GM19240 (cell line): Measurements from ENCODE around the gene AQP3.
A peak's percentile ranks its signal among the peaks of the same experiment; 100 is the strongest.
"Not testable (repeated sequence)": the region's sequence is repeated elsewhere in the genome, so short reads cannot be mapped to it uniquely, and the experiment has no call there.

Experiments used
- DNase-seq: peaks from one replicate; pipeline ENCODE4 v3.0.0; 2011; ENCODE audit warnings: low spot score; ENCODE audit not compliant: insufficient read length

Gene AQP3

DNA sequence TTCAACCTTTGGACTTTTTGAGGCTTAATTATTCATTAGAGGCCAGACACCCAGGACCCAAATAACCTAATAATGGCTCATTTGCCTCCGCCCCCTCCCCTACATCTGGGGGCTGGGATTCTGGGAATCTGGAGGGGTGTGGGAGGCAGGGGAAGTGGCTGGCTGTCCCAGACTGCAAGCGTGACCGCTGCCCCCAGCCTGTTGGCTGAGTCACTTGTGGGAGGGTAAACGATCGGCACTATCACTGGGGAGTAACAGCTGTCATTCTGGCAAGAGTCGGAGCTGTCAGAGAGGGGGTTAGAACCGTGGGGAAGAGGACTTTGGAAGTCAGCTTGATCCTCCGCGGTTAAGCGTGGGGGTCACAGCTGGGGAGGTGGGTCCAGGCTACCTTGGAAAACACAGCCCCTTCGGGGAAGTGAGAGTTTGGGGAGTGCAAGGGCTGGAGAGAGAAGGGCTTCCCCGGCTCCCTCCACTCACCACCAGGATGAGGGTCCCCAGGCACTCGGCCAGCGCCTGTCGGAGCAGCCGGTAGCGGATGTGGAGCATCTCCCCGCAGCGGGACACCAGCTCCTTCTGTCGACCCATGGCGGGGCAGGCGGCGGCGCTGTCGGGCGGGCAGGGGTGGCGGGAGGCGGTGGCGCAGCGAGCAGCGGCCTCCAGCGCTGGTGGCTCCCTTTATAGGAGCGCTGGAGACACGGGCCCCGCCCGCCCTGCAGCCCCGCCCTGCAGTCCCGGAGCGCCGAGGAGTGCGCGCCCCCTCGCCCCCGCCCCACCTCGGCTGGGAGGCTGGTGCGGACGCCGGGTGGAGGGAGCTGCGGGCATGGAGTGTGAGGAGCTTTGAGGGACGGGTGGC, at the start of gene AQP3:
AQP3 (minus strand) TSS at position 648 of the 853 bp plus-strand sequence; CDS start at position 585, 63 bp downstream.
- DNase-seq = peak; percentile 53

DNA sequence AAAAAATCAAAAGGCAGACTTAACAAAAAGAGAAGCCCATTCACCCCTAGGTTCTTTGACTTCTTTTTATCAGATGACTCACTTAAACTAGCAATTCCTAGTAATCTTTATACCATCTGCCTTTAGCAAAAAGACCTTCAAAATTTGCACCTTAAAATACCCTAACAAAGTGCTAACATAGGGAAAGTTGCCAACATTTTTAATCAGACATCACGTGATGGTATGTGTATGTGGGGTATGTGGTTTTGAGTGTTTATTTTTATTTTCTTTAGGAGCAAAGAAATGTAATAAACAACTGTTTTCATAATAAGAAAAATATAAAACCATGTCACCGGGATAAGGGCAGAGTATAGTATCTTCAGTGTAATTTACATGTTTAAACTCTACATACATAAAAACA, 46.4 kb upstream of the AQP3 start:
- not testable (repeated sequence) for DNase-seq

DNA sequence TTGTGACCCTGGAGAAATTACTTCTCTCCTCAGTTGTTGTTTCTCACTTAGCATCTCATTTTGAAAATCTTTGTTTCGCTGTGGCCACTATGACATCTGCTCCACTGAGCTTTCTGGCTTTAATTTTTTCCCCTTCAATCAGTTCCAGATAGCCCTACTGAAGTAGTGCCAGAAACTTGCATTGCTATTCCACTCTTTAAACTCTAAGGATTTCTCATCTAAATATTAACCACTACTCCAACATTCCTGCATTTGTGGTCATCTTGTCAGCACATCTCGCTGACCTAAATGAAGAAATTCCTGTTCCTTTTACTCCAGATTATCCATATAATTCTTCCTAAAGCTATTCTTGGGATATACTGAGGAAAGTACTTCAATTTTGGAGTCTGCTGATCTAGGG, 41.7 kb upstream of the AQP3 start:
- DNase-seq = no peak

DNA sequence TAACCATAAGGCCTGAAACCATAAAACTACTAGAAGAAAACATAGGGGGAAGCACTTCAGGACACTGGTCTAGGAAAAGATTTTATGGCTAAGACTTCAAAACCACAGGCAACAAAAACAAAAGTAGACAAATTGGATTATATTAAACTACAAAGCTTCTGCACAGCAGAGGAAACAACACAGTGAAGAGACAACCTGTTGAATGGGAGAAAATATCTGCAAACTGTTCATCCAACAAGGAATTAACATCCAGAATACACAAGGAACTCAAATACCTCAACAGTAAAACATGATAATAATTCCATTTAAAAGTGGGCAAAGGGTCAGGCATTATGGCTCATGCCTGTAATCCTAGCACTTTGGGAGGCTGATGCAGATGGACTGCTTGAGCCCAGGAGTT, 37.9 kb upstream of the AQP3 start:
- not testable (repeated sequence) for DNase-seq

DNA sequence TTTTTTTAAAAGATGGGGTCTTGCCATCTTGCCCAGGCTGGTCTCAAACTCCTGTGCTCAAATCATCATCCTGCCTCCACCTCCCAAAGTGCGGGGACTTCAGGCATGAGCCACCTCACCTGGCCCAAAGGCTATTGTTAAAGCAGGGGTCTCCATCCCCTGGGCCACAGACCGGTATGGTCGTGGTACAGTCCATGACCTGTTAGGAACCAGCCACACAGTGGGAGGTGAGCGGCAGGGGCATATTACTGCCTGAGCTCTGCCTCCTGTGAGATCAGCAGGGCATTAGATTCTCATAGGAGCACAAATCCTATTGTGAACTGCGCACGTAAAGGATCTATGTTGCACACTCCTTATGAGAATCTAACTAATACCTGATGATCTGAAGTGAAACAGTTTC, 33.6 kb upstream of the AQP3 start:
- no peak for DNase-seq

DNA sequence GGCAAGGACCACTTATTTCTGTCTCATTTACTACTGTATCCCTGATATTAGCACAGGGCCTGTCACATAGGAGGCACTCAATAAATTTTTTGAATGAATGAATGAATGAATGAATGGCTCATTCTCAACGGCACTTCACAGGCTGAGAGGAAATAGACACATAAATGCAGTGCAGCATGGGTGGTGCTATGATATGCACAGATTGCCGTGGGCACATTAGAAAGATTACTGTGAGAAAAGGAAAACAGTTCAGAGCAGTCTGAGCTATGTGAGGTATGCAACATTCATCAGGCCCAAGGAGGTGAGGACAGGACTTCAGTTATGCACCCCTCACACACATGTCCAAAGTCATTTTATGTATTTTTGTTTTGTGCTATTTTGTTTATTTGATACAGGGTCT, 32.7 kb upstream of the AQP3 start:
- no peak for DNase-seq

DNA sequence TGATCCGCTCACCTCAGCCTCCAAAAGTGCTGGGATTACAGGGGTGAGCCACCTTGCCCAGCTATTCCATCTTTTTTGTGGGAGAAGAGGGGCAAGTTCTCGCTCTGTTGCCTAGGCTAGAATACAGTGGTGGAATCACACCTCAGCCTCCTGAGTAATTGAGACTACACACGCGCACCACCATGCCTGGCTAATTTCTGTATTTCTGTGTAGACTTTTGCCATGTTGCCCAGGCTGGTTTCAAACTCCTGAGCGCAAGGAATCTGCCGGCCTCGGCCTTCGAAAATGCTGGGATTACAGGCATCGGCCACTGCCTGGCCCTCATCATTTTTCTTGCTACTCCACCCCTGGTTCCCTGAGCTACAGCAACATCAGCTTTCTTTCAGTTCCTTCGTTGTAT, 29.1 kb upstream of the AQP3 start:
- no peak for DNase-seq

DNA sequence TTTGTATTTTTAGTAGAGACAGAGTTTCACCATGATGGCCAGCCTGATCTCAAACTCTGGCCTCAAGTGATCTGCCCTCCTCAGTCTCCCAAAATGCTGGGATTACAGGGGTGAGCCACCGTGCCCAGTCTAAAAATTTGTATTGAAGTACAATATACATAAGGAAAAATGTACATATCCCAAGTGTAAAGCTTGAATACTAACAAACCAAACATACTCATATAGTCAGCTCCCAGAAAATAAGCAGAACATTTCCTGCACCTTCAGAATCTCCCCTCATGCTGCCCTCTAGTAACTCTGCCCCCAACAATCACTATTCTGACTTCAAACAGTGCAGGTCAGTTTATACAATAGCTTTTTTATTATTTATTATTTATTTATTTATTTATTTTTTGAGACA, 28.0 kb upstream of the AQP3 start:
- no peak for DNase-seq

DNA sequence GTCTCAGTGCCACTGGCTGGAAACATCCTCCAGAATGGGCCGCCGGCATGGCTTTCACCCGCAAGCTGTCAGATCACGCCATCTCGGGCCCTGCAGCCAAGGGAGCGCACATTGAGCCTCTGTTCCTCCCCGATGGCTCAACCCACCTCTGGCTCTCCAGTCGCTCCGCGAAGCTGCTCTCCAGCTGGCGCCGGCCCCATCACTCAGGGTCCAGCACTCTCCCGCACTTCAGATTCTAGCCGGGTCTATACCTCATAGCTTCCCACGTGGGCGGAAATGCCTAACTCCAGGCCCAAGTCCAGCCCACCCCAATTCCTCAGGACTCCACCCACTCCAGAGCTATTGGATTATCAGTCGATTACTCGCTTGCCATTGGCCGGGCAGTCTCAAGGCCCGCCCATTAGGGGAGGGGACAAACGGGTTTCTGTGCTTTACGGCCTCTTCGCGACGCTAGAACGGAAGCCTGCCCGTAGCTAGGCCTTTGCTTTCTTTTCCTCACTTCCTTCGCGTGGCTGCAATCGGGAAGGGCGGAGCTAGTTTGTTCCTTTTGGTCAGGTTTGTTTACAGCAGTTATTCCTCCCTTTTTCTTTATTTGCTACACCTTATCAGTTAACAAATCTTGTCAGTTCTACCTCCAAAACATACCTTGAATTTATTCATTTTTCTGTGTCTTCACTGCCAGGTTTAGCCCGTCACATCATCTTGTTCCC, 26.4 kb upstream of the AQP3 start, which contains the start of gene NOL6:
NOL6 (minus strand) TSS at position 282 of the 710 bp plus-strand sequence; CDS start at position 200, 82 bp downstream.
- DNase-seq = peak; percentile 98

DNA sequence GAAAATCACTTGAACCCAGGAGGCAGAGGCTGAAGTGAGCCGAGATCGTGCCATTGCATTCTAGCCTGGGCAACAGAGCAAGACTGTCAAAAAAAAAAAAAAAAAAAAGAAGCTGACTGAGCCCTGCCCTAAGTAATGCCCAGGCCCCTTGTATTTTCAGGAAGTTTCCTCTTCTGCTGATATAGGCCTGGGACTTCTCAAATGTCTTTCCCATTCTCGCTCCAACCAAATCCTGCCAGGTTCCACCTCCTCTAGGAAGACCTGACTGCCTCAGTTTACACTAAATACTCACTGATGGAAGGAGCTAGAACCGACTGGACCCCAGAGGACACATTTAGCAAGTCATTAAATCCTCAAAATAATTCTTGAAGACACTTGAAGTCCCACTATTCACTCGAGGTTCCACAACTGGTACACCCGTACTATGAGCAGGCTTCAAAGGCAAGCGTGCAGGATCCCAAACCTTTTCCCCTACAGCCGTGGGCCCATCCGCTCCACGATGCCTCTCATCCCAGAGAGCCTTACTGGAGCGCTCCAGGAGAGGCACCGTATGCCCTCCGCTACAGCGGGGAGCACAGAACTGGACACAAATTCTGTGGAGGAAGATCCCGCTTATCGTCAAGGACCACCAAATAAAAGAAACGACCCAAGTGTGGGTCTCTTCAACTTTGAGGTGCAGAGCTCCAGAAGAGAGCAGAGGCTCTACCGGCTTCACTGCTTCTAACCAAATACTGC, 25.7 kb upstream of the AQP3 start:
- DNase-seq = no peak

DNA sequence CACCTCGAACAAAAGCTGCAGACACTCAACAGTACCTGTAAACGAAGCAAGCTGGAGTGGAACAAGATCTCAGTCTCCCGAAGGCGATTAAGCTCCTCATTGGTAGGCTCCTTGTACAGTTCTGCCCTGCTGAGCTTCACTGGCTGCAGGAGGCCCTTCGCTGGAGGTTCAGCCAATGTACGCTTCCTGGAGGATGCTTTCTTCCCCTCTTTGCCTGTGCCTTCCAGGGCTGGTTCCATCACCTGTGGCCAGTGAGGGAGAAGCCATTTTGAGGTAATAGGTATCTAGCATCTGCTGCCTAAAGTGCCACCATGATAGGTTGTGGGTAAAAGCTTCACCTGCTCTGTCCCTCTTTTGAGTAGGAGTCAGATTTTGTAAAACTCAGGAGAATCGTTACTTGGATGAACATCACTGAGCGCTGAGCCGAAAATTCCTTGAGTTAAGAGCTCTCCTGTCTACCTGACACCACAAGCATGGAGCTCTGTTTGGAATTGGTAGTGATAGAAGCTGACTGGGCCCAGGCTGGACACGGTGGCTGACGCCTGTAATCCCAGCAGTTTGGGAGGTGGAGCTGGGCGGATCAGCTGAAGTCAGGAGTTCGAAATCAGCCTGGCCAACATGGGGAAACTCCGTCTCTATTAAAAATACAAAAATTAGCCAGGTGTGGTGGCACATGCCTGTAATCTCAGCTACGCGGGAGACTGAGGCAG, 24.9 kb upstream of the AQP3 start:
- no peak for DNase-seq

DNA sequence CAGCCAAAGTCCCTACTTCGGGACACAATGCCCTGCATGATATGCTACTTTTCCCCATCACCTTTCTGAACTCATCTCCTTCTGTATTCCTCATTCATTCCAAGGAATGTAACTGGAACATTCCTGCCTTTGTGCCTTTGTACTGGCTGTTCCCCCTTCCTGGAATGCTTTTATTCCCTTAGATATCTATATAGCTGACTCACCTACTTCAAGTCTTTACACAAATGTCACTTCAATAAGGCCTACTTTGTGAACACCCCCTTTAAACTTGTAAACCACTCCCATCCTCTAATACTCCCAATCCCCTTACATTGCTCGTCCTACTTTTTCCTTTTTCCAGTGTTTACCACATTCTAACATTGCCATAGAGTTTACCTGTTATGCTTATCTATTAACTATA, 24.0 kb upstream of the AQP3 start:
- no peak for DNase-seq

DNA sequence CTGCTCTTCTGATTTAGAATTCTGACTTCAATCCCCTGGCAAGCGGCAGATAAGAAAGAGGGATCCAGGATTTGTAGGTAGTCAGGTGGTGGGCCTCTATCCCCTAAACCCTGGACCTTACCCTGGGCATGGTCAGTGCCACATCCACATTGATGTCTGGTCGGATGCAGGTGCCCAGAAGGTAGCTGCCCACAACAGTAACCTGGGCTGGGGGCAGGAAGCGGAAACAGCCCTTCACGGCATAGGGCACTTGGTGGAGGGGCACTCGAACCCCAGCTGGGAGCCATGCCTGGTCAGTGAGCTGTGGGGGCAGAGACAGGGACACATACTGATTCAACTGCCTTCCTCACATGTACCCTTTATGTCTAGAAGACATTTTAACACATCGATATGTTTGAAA, 22.5 kb upstream of the AQP3 start:
- DNase-seq = no peak

DNA sequence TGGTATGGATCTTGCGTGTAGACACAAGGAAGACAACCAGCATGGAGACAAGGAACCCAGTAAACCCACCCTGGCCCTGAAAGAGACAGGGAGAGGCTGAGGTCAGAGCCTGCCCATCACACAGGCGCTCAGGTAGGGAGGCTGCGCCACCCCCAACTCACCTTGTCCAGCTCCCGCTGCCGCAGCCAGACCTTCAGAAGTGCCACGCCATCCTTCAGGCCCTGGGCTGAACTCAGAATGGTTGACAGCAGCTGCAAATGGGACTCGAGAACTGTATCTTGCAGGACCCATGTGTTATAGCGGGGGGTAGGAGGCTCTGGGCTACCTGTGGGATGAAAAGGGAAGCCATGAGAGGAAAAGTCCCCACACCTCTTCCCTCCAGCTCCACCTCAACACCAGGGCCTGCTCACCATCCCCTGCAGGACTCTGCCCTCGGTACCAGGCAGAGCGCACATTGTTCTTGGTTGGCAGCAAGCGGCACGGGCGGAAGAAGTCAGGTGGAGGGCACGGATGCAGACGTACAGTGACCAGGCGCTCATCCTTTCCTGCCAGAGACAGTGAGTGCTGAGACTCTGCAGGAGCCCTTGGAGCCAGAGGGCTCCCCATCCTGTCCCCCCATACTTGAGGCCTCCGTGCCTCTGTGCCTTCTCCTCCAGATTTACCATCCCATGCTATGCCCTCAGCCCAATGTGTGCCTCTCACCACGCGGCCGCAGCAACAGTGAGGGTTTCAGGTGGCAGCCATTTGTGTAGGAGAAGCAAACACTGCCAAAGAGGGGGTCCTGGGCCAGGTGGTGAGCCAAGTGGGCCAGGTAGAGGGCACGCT, 21.6 kb upstream of the AQP3 start:
- DNase-seq = no peak

DNA sequence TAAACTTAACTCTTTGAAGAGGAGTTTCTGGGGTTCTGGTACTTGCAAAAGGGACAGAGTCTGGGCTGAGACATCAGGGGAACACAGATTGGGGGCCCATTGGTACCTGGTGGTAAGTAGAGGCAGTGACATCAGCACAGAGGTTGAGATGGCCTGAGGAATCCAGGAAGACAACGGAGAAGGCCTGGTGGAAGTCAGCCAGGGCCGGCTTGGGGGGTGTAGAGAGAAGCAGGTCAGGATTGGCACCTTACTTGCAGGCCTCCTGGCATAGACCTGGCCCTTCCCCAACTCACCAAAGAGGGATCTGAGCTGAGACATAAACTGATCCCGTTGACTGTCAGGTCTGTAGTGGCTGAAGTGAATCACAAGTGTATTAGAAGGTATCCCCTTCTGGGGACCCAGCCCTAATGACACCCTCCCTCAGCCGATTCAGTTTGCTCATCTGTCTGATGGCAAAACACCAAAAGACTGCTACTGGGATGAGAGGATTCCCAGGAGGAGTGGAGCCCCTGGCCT, 20.9 kb upstream of the AQP3 start:
- DNase-seq = no peak

DNA sequence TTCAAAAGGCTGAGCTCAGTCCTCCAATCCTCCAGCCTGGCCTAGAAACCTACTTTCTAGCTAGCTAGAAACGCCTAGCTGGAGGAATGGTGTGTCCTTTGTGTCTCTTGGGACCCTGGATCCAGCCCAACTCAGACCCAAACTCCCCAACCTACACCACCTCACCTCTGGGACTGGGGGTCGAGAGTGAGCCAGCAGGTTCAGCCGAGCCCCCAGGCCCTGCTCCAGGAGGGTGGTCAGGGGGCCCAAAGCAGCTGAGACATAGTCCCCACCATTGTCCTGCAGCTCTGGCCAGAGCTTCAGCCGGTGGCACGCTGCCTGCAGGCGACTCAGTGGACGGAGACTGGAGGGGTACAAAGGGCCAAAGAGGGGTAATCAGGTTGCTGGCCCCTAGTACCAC, 20.1 kb upstream of the AQP3 start:
- DNase-seq = no peak

DNA sequence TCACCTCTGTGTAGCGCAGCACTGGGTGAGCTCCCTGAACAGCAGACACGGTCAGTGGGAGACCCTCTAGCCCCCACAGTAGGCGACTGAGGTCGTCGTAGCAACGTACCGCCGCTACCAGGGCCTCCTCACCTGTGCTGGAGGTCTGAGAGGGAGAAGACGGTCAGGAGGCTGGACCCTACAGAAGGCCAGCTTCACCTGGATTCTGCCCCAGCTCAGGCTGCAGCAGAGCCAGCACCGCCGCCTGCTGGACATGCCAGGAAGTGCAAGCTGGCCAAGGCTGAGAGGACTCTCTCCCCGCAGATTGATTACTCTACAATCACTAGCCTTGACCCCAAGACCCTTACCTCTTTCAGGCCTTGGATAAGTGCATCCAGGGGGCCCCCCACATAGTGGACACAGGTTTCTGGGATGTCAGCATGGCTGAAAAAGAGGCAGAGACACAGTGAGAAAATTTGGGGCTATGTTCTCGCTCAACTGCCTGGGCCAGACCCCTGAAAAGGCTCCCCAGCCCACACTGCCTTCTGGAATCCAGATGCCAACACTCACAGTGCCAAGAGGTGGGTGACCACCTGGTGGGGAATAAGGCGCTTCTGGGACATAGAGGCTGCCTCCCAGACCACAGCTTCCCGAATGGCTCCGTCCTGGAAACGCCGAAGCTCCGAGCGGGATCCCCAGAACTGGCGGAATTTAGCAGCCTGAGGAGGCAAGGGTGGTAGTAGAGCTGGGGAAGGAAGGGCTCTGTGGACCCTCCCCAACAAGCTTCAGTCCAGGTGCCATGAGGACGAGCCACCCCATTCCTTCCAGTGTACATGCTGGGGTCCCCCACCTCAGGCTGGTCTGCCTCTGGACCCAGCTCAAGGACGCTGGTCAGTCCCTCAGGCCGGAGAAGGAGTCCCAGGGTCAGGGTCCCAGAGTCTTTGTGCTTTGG, 19.4 kb upstream of the AQP3 start:
- no peak for DNase-seq

DNA sequence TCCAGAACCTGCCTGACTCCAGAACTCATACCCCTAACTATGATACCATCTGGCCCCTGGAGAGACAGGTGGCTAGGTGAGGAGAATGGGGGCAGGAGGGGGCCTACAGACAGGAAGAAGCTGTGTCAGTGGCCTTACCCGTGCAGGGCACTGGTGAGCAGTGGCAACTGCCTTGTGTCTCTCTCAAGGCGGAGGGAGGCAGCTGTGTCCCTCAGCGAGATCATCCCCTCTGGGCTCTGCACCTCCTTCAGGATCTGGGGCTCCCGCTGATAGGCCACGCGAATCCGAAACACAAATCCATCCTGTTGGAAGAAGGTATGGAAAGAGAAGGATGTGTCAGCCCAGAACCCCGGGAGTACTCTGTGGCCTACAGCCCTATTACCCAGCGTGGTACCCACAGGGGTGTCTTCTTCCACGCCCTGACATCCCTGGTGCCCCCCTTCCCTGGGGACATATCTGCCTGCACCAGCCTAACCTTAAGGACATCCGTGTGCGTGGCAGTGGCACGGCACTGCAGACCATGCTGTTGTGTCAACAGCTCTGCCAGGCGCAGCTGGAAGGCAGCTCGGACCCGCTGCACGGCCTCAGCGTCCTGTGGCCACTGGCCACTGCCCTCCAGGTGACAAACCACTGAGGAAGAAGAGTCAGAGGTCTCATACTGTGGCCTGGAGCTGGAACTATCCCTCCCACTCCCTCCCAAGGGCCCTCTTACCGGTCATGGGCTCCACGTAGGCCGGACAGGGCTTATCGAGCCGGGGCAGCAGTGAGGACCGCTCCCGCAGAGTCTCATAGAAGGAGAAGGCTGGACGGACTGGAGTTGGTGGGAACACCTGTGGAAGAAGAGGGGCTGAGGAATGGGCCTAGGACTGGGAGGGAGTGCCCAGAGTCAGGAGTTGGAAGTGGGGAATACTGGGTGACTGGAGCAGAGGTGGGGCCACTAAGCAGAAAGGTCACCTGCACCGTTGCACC, 18.5 kb upstream of the AQP3 start:
- no peak for DNase-seq
